Measurements from ENCODE around the gene PRDM16.

- no peak for TF ChIP-seq CTCF (IDR thresholded peaks at IDR 0.05)
- TF ChIP-seq POLR2A (IDR thresholded peaks at IDR 0.05), result no peak
These were observed 45.2 kb downstream of the PRDM16 start for GRCh38 chr1:3114131-3114744.

Measured in thyroid gland (tissue), 4 donors.